Osteoblast (primary cell): ENCODE measurements around the gene GNG5. TPM values are rescaled to one million over a fixed set of nuclear protein-coding genes. Genes with fewer than 3 reads are reported as not detected.
A peak's percentile ranks its signal among the peaks of the same experiment; 100 is the strongest.

ENCODE experiments used
- DNase-seq: peaks from one replicate; pipeline ENCODE4 v3.0.0; 2011; ENCODE audit warnings: low spot score, mixed read lengths; ENCODE audit not compliant: insufficient read length; ENCODE audit errors: missing footprints
- H2AFZ ChIP-seq: 2 replicates; pipeline ENCODE4 v1.6.0; 2011; ENCODE audit warnings: mild to moderate bottlenecking, low read length
- H3K27ac ChIP-seq: 2 replicates; pipeline ENCODE4 v1.5.1; 2011; ENCODE audit warnings: mild to moderate bottlenecking, low read depth, low read length, moderate library complexity
- H3K27me3 ChIP-seq: 2 replicates; pipeline ENCODE4 v1.6.0; 2012; ENCODE audit warnings: mild to moderate bottlenecking, control low read depth, inconsistent platforms, low read length, moderate library complexity; ENCODE audit not compliant: insufficient read depth
- H3K36me3 ChIP-seq: 2 replicates; pipeline ENCODE4 v1.5.1; 2011; ENCODE audit warnings: mild to moderate bottlenecking, low read length, control low read depth, moderate library complexity; ENCODE audit not compliant: insufficient read depth
- H3K4me1 ChIP-seq: 2 replicates; pipeline ENCODE4 v1.5.1; 2011; ENCODE audit warnings: mild to moderate bottlenecking, low read length, control low read depth, moderate library complexity; ENCODE audit not compliant: insufficient read depth
- H3K4me2 ChIP-seq: 2 replicates; pipeline ENCODE4 v1.6.0; 2011; ENCODE audit warnings: mild to moderate bottlenecking, low read length; ENCODE audit not compliant: insufficient read depth
- H3K4me3 ChIP-seq: fragments of 200-600 bp; sonication (generic); 3 replicates; pipeline ENCODE4 v1.5.1; 2012; ENCODE audit warnings: mild to moderate bottlenecking, low read length, inconsistent platforms; ENCODE audit not compliant: insufficient read depth
- H3K79me2 ChIP-seq: 2 replicates; pipeline ENCODE4 v1.6.0; 2012; ENCODE audit warnings: mild to moderate bottlenecking, low read length, control low read depth, inconsistent platforms; ENCODE audit not compliant: insufficient read depth
- H3K9me3 ChIP-seq: 2 replicates; pipeline ENCODE4 v1.5.1; 2011; ENCODE audit warnings: low read depth, low read length, control low read depth
- H4K20me1 ChIP-seq: 2 replicates; pipeline ENCODE4 v1.6.0; 2012; ENCODE audit warnings: mild to moderate bottlenecking, low read length, control low read depth; ENCODE audit not compliant: insufficient read depth
- CTCF ChIP-seq: IDR thresholded peaks from 2 replicates; pipeline ENCODE4 v1.5.1; 2011; ENCODE audit warnings: mild to moderate bottlenecking, low read depth, low read length, moderate library complexity; ENCODE audit errors: extremely low read depth
- total RNA-seq: library from RNA; depleted of rRNA; stranded (reverse); fragments of >200 nt; gene quantifications from 2 replicates; pipeline ENCODE4 v1.2.3, GENCODE V29; 2012

GNG5 gene
- total RNA-seq, 1 donor = 23.5 TPM

DNA sequence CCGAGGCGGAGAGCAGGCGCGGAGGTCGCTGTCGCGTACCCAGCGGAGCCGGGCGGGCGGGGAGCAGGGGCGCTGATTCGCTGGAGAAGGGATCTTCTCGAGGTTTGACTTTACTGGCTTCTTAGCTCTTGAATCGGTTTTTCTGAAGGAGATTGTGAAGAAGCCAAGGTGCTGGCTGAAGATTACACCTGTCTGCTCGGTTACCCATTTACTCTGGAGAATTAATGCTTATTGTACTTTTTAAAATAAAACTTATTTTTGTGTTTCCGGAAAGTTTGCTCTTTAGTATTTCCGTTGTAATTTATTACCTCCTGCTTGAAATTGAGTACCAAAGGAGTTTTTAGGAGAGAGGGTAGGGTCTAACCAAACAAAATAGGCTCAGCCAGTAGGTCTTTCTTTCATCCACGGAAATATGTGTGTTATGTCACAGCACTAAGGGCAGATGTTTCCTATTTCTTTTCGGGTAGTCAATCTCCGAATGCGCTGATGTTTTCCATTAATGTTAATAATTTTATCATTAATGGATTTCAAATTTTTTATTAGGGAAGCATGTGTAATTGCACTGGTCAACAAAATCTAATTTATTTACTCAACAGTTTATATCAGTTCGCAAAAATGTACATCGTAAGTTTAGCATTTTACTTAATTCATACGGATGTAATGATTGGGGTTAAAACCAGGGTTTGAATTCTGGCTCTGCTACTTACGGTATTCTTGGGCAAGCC is 510 bp upstream of the GNG5 start:
- Histone ChIP-seq H3K79me2 (peaks cover 47% of the 10 kb centered on the region), H2AFZ (peak overlapping the region; percentile 92)

GRCh38 chr1:84505493-84506001 is 834 bp downstream of the GNG5 start:
- Histone ChIP-seq H3K4me2 (peak overlapping the region; percentile 94), H3K79me2 (peaks cover 61% of the 10 kb centered on the region), H3K27ac (peak overlapping the region; percentile 97), H3K4me1 (peaks cover 27% of the 10 kb centered on the region), H3K27me3 (no peaks in the 10 kb centered on the region), H3K36me3 (peaks cover 26% of the 10 kb centered on the region), H3K4me3 (peak overlapping the region; percentile 91), H4K20me1 (peaks cover 36% of the 10 kb centered on the region), H2AFZ (peak overlapping the region; percentile 67), H3K9me3 (no peaks in the 10 kb centered on the region)
- TF ChIP-seq CTCF = no peak
- DNase-seq = peak; percentile 85

More for the DNA sequence above, 510 bp upstream of the GNG5 start:
- Histone ChIP-seq H3K27ac (peak overlapping the region; percentile 97), H3K36me3 (peaks cover 12% of the 10 kb centered on the region), H3K27me3 (no peaks in the 10 kb centered on the region), H3K4me2 (peak overlapping the region; percentile 81), H3K4me1 (peaks cover 27% of the 10 kb centered on the region), H3K4me3 (peak overlapping the region; percentile 91), H3K9me3 (no peaks in the 10 kb centered on the region), H4K20me1 (peaks cover 29% of the 10 kb centered on the region)
- no peak for DNase-seq
- TF ChIP-seq CTCF = no peak

- peaks cover 31% of the 10 kb centered on the region for H3K36me3 ChIP-seq
- peaks cover 27% of the 10 kb centered on the region for H3K4me1 ChIP-seq
- H4K20me1 ChIP-seq = peaks cover 41% of the 10 kb centered on the region
- H3K4me3 ChIP-seq = peak overlapping the region; percentile 91
- peak overlapping the region; percentile 94 for H3K4me2 ChIP-seq
- no peak for TF ChIP-seq CTCF
- H2AFZ ChIP-seq = peak overlapping the region; percentile 67
- DNase-seq = peak; percentile 57
- H3K27me3 ChIP-seq = no peaks in the 10 kb centered on the region
- H3K9me3 ChIP-seq = no peaks in the 10 kb centered on the region
- peaks cover 68% of the 10 kb centered on the region for H3K79me2 ChIP-seq
- H3K27ac ChIP-seq = peak overlapping the region; percentile 97
Measured at GRCh38 chr1:84504580-84505492, 1.5 kb downstream of the GNG5 start.

DNA sequence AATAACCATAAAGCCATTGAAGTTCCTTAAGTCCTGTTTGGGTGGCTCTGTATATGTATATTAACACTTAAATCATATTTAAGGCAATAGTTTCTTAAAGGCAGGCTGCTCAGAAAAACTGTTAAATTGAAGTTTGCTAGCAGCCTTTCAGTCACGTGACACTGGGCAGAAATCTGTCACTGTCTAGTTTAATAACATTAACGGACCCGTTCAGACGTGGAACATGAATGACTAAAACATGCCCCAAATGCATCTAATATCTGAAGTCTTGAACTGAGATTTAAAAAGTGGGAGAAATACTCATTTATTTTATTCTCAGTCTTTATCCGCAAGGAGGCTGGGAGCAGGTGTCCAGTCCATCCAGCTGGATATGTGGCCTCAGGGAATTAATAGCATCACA is 3.5 kb downstream of the GNG5 start:
- Histone ChIP-seq H3K36me3 (peaks cover 46% of the 10 kb centered on the region), H4K20me1 (peaks cover 42% of the 10 kb centered on the region), H3K4me2 (peak overlapping the region; percentile 94), H3K27me3 (no peaks in the 10 kb centered on the region), H3K4me3 (no peak overlapping the region), H3K27ac (peak overlapping the region; percentile 6), H3K4me1 (peaks cover 27% of the 10 kb centered on the region), H3K79me2 (peaks cover 83% of the 10 kb centered on the region), H2AFZ (no peak overlapping the region), H3K9me3 (no peaks in the 10 kb centered on the region)
- TF ChIP-seq CTCF = no peak
- DNase-seq = no peak
